Thymus (tissue), 11 donors: ENCODE results near the gene SOD2. TPM values are rescaled to one million over a fixed set of nuclear protein-coding genes. Genes with fewer than 3 reads are reported as not detected.
"Not testable (repeated sequence)": the region's sequence is repeated elsewhere in the genome, so short reads cannot be mapped to it uniquely, and the experiment has no call there.

ENCODE experiments used
- DNase-seq, 9 donors: peaks; one replicate each; pipeline ENCODE4 v3.0.0-alpha.2; 2013; ENCODE audit warnings: low spot score in 9 of 9, low read depth in 6 of 9, missing footprints in 1 of 9
- H3K27ac ChIP-seq, 2 donors: one replicate each; pipeline ENCODE4 v1.5.1; 2013; ENCODE audit warnings: control low read depth in 1 of 2, low read depth in 1 of 2, low read length in 1 of 2, mild to moderate bottlenecking in 1 of 2, moderate library complexity in 1 of 2
- H3K27me3 ChIP-seq, 2 donors: one replicate each; pipeline ENCODE4 v1.5.1; 2013; ENCODE audit warnings: low read length in 1 of 2; ENCODE audit not compliant: control insufficient read depth in 2 of 2, insufficient read depth in 1 of 2
- H3K36me3 ChIP-seq, 2 donors: one replicate each; pipeline ENCODE4 v1.5.1; 2013; ENCODE audit warnings: low read length in 1 of 2, mild to moderate bottlenecking in 1 of 2, moderate library complexity in 1 of 2; ENCODE audit not compliant: control insufficient read depth in 2 of 2, insufficient read depth in 2 of 2
- H3K4me1 ChIP-seq, 2 donors: one replicate each; pipeline ENCODE4 v1.5.1; 2013; ENCODE audit warnings: low read length in 2 of 2; ENCODE audit not compliant: control insufficient read depth in 2 of 2, insufficient read depth in 2 of 2
- H3K4me3 ChIP-seq, 2 donors: one replicate each; pipeline ENCODE4 v1.5.1; 2013; ENCODE audit warnings: low read length in 2 of 2, control low read depth in 1 of 2, mild to moderate bottlenecking in 1 of 2
- H3K9me3 ChIP-seq, 2 donors: one replicate each; pipeline ENCODE4 v1.5.1; 2013; ENCODE audit warnings: low read length in 1 of 2, mild to moderate bottlenecking in 1 of 2; ENCODE audit not compliant: control insufficient read depth in 2 of 2, insufficient read depth in 1 of 2
- WGBS: extraction: QIAGEN DNeasy Blood & Tissue Kit; methylation state at CpG from one replicate; pipeline ENCODE4 v1.1.7; 2013; 5-methylcytosine and 5-hydroxymethylcytosine counted together
- polyA plus RNA-seq: library from polyadenylated mRNA; stranded (reverse); fragments of 200-250 nt; gene quantifications from one replicate; pipeline ENCODE4 v1.2.3, GENCODE V29; 2013
- total RNA-seq: library from RNA; stranded (reverse); fragments of 120-200 nt; gene quantifications from one replicate; pipeline ENCODE4 v1.2.4, GENCODE V29; 2013
- donor health status: healthy.

SOD2 gene
- total and polyA plus RNA-seq, 2 donors = 68.0 to 759 TPM

- H3K27ac ChIP-seq = peak overlapping the region in 1 of 2 donors; percentile 100
- no peaks in the 10 kb centered on the region for H3K27me3 ChIP-seq
- peaks cover 6 to 9% of the 10 kb centered on the region in 2 donors for H3K4me1 ChIP-seq
- peaks cover 0 to 3% of the 10 kb centered on the region in 2 donors for H3K9me3 ChIP-seq
- DNase-seq = peak in 3 of 9 donors; percentile 18 to 47 (median 38)
- WGBS = 1% methylated on average over 9 of the region's 9 CpGs
- peak overlapping the region; percentile 77 to 100 for H3K4me3 ChIP-seq
- H3K36me3 ChIP-seq = peaks cover 7 to 17% of the 10 kb centered on the region in 2 donors
Observed at GRCh38 chr6:159728531-159728964, 35.5 kb upstream of the SOD2 start.

- Histone ChIP-seq H3K4me3 (peak overlapping the region; percentile 77 to 100), H3K9me3 (peaks cover 0 to 3% of the 10 kb centered on the region in 2 donors), H3K36me3 (peaks cover 10 to 22% of the 10 kb centered on the region in 2 donors), H3K4me1 (peaks cover 6 to 9% of the 10 kb centered on the region in 2 donors), H3K27me3 (no peaks in the 10 kb centered on the region), H3K27ac (peak overlapping the region; percentile 100)
- WGBS = under 1% methylated on average over 44 of the region's 44 CpGs
- DNase-seq = peak in 6 of 9 donors; percentile 30 to 72 (median 49)
Observed at GRCh38 chr6:159727717-159728445, 34.8 kb upstream of the SOD2 start.

- peak; percentile 91 to 99 (median 97) for DNase-seq
- peaks cover 6 to 9% of the 10 kb centered on the region in 2 donors for H3K4me1 ChIP-seq
Observed at GRCh38 chr6:159726918-159727716, 34.1 kb upstream of the SOD2 start, which contains the start of gene WTAP. WTAP (plus strand) TSS chr6:159727506; CDS start chr6:159736266, 8,760 bp downstream.

GRCh38 chr6:159726255-159726917 lies 33.3 kb upstream of the SOD2 start:
- under 1% methylated on average over 30 of the region's 30 CpGs for whole genome bisulfite sequencing
- no peak for DNase-seq
- H3K36me3 ChIP-seq = peaks cover 10 to 18% of the 10 kb centered on the region in 2 donors
- H3K9me3 ChIP-seq = peaks cover 0 to 3% of the 10 kb centered on the region in 2 donors
- peaks cover 6 to 9% of the 10 kb centered on the region in 2 donors for H3K4me1 ChIP-seq
- H3K4me3 ChIP-seq = peak overlapping the region; percentile 79 to 100
- H3K27ac ChIP-seq = peak overlapping the region; percentile 100
- no peaks in the 10 kb centered on the region for H3K27me3 ChIP-seq

More at GRCh38 chr6:159726918-159727716, 34.1 kb upstream of the SOD2 start, which contains the start of gene WTAP:
- Histone ChIP-seq H3K4me3 (peak within 1 kb of the TSS; percentile 79 to 100), H3K27me3 (no peaks in the 10 kb centered on the region), H3K36me3 (peaks cover 10 to 24% of the 10 kb centered on the region in 2 donors), H3K9me3 (peaks cover 0 to 3% of the 10 kb centered on the region in 2 donors), H3K27ac (peak within 1 kb of the TSS; percentile 100)
- WGBS = under 1% methylated on average over 93 of the region's 93 CpGs

- peaks cover 8 to 13% of the 10 kb centered on the region in 2 donors for H3K36me3 ChIP-seq
- not testable (repeated sequence) for H3K9me3 ChIP-seq, H3K27me3 ChIP-seq, DNase-seq, H3K4me1 ChIP-seq, H3K27ac ChIP-seq, H3K4me3 ChIP-seq
- WGBS = 98% methylated on average over 3 of the region's 3 CpGs
Observed at GRCh38 chr6:159725208-159725607, 32.2 kb upstream of the SOD2 start.

- Histone ChIP-seq H3K4me3 (no peak overlapping the region), H3K36me3 (peaks cover 8 to 13% of the 10 kb centered on the region in 2 donors), H3K27ac (no peak overlapping the region), H3K9me3 (peaks cover 0 to 3% of the 10 kb centered on the region in 2 donors), H3K27me3 (no peaks in the 10 kb centered on the region), H3K4me1 (peaks cover 6 to 8% of the 10 kb centered on the region in 2 donors)
- WGBS = 97% methylated on average over 4 of the region's 4 CpGs
- DNase-seq = no peak
Observed at GRCh38 chr6:159724778-159725177, 31.7 kb upstream of the SOD2 start.

GRCh38 chr6:159723259-159723658 lies 30.2 kb upstream of the SOD2 start:
- Histone ChIP-seq H3K36me3 (peaks cover 8 to 13% of the 10 kb centered on the region in 2 donors), H3K27ac (no peak overlapping the region), H3K27me3 (no peaks in the 10 kb centered on the region), H3K9me3 (peaks cover 0 to 3% of the 10 kb centered on the region in 2 donors), H3K4me3 (no peak overlapping the region), H3K4me1 (peaks cover 0 to 6% of the 10 kb centered on the region in 2 donors)
- WGBS = over 99% methylated on average over 2 of the region's 2 CpGs
- no peak for DNase-seq

- no peaks in the 10 kb centered on the region for H3K27me3 ChIP-seq
- H3K9me3 ChIP-seq = peaks cover 0 to 3% of the 10 kb centered on the region in 2 donors
- H3K36me3 ChIP-seq = peaks cover 8 to 13% of the 10 kb centered on the region in 2 donors
- peaks cover 0 to 6% of the 10 kb centered on the region in 2 donors for H3K4me1 ChIP-seq
- H3K4me3 ChIP-seq = no peak overlapping the region
- no peak overlapping the region for H3K27ac ChIP-seq
- no peak for DNase-seq
Observed at GRCh38 chr6:159722655-159723054, 29.6 kb upstream of the SOD2 start.
